Spleen (tissue), 11 donors: ENCODE data around the gene AGMO. TPM values are rescaled to one million over a fixed set of nuclear protein-coding genes. Genes with fewer than 3 reads are reported as not detected.

Source experiments
- DNase-seq: peaks from one replicate; pipeline ENCODE4 v3.0.0-alpha.2; 2020
- H3K27ac ChIP-seq, 8 donors: fragments of 200-600 bp; sonication (generic) in 7 of 8; 1 replicate in 4 of 8; 2 replicates in 4 of 8; pipeline versions ENCODE4 v1.5.0 to v1.8.0; 2016 to 2021; ENCODE audit warnings: inconsistent platforms in 4 of 8, mild to moderate bottlenecking in 4 of 8, moderate library complexity in 1 of 8
- H3K27me3 ChIP-seq, 7 donors: fragments of 200-600 bp; sonication (generic) in 6 of 7; replicated peaks in 1 of 7; 1 replicate in 4 of 7; 2 replicates in 3 of 7; pipeline versions ENCODE4 v1.5.0 to v1.8.0; 2016 to 2021; ENCODE audit warnings: inconsistent platforms in 3 of 7, mild to moderate bottlenecking in 1 of 7
- H3K36me3 ChIP-seq, 6 donors: fragments of 200-600 bp; sonication (generic) in 5 of 6; 1 replicate in 4 of 6; 2 replicates in 2 of 6; pipeline versions ENCODE4 v1.5.0 to v1.8.0; 2016 to 2021; ENCODE audit warnings: inconsistent platforms in 2 of 6
- H3K4me1 ChIP-seq, 6 donors: fragments of 200-600 bp; sonication (generic) in 5 of 6; 1 replicate in 3 of 6; 2 replicates in 3 of 6; pipeline versions ENCODE4 v1.5.0 to v1.8.0; 2016 to 2021; ENCODE audit warnings: inconsistent platforms in 3 of 6
- H3K4me3 ChIP-seq, 8 donors: fragments of 200-600 bp; sonication (generic) in 7 of 8; 1 replicate in 4 of 8; 2 replicates in 4 of 8; pipeline versions ENCODE4 v1.5.0 to v1.8.0; 2016 to 2021; ENCODE audit warnings: inconsistent platforms in 4 of 8, mild to moderate bottlenecking in 4 of 8, moderate library complexity in 2 of 8
- H3K9me3 ChIP-seq, 8 donors: fragments of 200-600 bp; sonication (generic) in 7 of 8; 1 replicate in 4 of 8; 2 replicates in 4 of 8; pipeline versions ENCODE4 v1.5.0 to v1.8.0; 2016 to 2021; ENCODE audit warnings: inconsistent platforms in 4 of 8
- CTCF ChIP-seq, 11 experiments: fragments of 200-600 bp in 7 of 11; fragments of 450-650 bp in 4 of 11; sonication (generic) in 4 of 11; IDR thresholded peaks in 8 of 11; conservative IDR thresholded peaks in 3 of 11; 1 replicate in 7 of 11; 2 replicates in 4 of 11; pipeline versions ENCODE4 v1.4.0 to v1.8.0; 2016 to 2021; ENCODE audit warnings: antibody characterized with exemption in 11 of 11, inconsistent platforms in 4 of 11, mild to moderate bottlenecking in 1 of 11
- POLR2A ChIP-seq, 3 donors: fragments of 450-650 bp; IDR thresholded peaks; one replicate each; pipeline ENCODE4 v1.5.1; 2017; ENCODE audit warnings: antibody characterized with exemption in 3 of 3, mild to moderate bottlenecking in 1 of 3
- POLR2AphosphoS5 ChIP-seq, 3 donors: sonication (generic); formaldehyde crosslinking; IDR thresholded peaks; one replicate each; pipeline ENCODE4 v1.5.1; 2017; ENCODE audit warnings: antibody characterized with exemption in 3 of 3
- WGBS, 5 donors: extraction: QIAGEN DNeasy Blood & Tissue Kit in 3 of 5; methylation state at CpG; one replicate each; pipeline versions ENCODE4 v1.1.5 to v1.1.7; 2013 to 2018; 5-methylcytosine and 5-hydroxymethylcytosine counted together
- intact Hi-C: fragments of 100-400 bp; cut with DNase I; formaldehyde crosslinking; loops from one replicate; pipeline ENCODE4 v1.15.0; 2023; ENCODE audit warnings: low total_unique reads
- polyA plus RNA-seq, 3 donors: library from polyadenylated mRNA; stranded (reverse); fragments of 200-250 nt; gene quantifications; one replicate each; pipeline ENCODE4 v1.2.1, GENCODE V29; 2013
- total RNA-seq, 7 donors: library from RNA; depleted of rRNA in 3 of 7; stranded (reverse); fragments of >200 nt in 3 of 7; fragmentation: NEBNext Ultra II Directional in 4 of 7; extraction: Animal tissue kit (Norgen Biotek cat#: 25700) in 4 of 7; gene quantifications; one replicate each; pipeline versions ENCODE4 v1.1.0 to v1.2.1, GENCODE V29; 2016 to 2021
- donor health status: healthy with polysubstance abuse.
- donor health status: DM: no; HTN: no; CAD: no; lungs with moderate emphysema.
- donor health status: DM: no; HTN: no; CAD: no.
- donor health status: Bipolar disorder and iron deficiency.
- donor health status: healthy.
- donor health status: DM: no; HTN: no; CAD: no.
- donor health status: DM: yes; HTN: yes; CAD: no.

The AGMO gene
- total and polyA plus RNA-seq, 10 donors, result 0.02 to 0.03 (median 0.03) TPM; not detected in 7

GRCh38 chr7:15403751-15404150, 158.1 kb downstream of the AGMO start:
- Histone ChIP-seq H3K36me3 (no peaks in the 10 kb centered on the region), H3K27me3 (no peaks in the 10 kb centered on the region), H3K4me1 (no peaks in the 10 kb centered on the region), H3K9me3 (peaks cover 0 to under 1% (median 0%) of the 10 kb centered on the region in 8 donors), H3K4me3 (no peak overlapping the region), H3K27ac (no peak overlapping the region)
- 13 to 35% (median 24%) methylated on average over 2 of the region's 2 CpGs for whole genome bisulfite sequencing, 5 donors
- TF ChIP-seq CTCF (IDR thresholded peaks at IDR 0.05 in 8 of 11, conservative IDR thresholded peaks at IDR 0.05 in 3 of 11) (no peak), POLR2A (IDR thresholded peaks at IDR 0.05) (no peak), POLR2AphosphoS5 (IDR thresholded peaks at IDR 0.05) (no peak)
- intact Hi-C loops, result no loop called here
- DNase-seq, result no peak

- DNase-seq, result no peak
- intact Hi-C loops, result no loop called here
- no peaks in the 10 kb centered on the region for H3K36me3 ChIP-seq
- H3K27me3 ChIP-seq, result no peaks in the 10 kb centered on the region
- WGBS, 5 donors, result 0 to 61% (median 0%) methylated on average over 1 of the region's 1 CpG
- TF ChIP-seq POLR2A (IDR thresholded peaks at IDR 0.05) (no peak), POLR2AphosphoS5 (IDR thresholded peaks at IDR 0.05) (no peak), CTCF (IDR thresholded peaks at IDR 0.05 in 8 of 11, conservative IDR thresholded peaks at IDR 0.05 in 3 of 11) (no peak)
- H3K4me1 ChIP-seq, result no peaks in the 10 kb centered on the region
- H3K27ac ChIP-seq, result no peak overlapping the region
- peaks cover 0 to 5% (median 0%) of the 10 kb centered on the region in 8 donors for H3K9me3 ChIP-seq
- no peak overlapping the region for H3K4me3 ChIP-seq
These were observed 158.5 kb downstream of the AGMO start for GRCh38 chr7:15403315-15403714.

GRCh38 chr7:15402436-15403136, 159.2 kb downstream of the AGMO start:
- TF ChIP-seq POLR2AphosphoS5 (IDR thresholded peaks at IDR 0.05) (no peak), POLR2A (IDR thresholded peaks at IDR 0.05) (no peak), CTCF (IDR thresholded peaks at IDR 0.05 in 8 of 11, conservative IDR thresholded peaks at IDR 0.05 in 3 of 11) (no peak)

GRCh38 chr7:15400440-15400839, 161.4 kb downstream of the AGMO start:
- H3K36me3 ChIP-seq, result no peaks in the 10 kb centered on the region
- no peaks in the 10 kb centered on the region for H3K4me1 ChIP-seq
- no peak overlapping the region for H3K4me3 ChIP-seq
- no peak overlapping the region for H3K27ac ChIP-seq
- DNase-seq, result no peak
- peaks cover 0 to 27% (median 17%) of the 10 kb centered on the region in 8 donors for H3K9me3 ChIP-seq
- intact Hi-C loops, result no loop called here
- H3K27me3 ChIP-seq, result no peaks in the 10 kb centered on the region
- TF ChIP-seq CTCF (IDR thresholded peaks at IDR 0.05 in 8 of 11, conservative IDR thresholded peaks at IDR 0.05 in 3 of 11), result no peak
- WGBS, 5 donors, result 67 to 80% (median 72%) methylated on average over 3 of the region's 3 CpGs

More at GRCh38 chr7:15402436-15403136, 159.2 kb downstream of the AGMO start:
- Histone ChIP-seq H3K4me3 (no peak overlapping the region), H3K27me3 (no peaks in the 10 kb centered on the region), H3K36me3 (no peaks in the 10 kb centered on the region), H3K27ac (no peak overlapping the region), H3K9me3 (peaks cover 0 to 12% (median 0%) of the 10 kb centered on the region in 8 donors), H3K4me1 (no peaks in the 10 kb centered on the region)
- intact Hi-C loops, result no loop called here
- DNase-seq, result no peak
- WGBS, 5 donors, result 89 to 97% (median 91%) methylated on average over 2 of the region's 2 CpGs
